ENCODE measurements around the gene SORL1. TPM values are rescaled to one million over a fixed set of nuclear protein-coding genes. Genes with fewer than 3 reads are reported as not detected.

Gene SORL1
- total RNA-seq, 1 experiment from 2014 or later = 4.9 TPM

GRCh38 chr11:121559606-121560200, 107.6 kb downstream of the SORL1 start:
- H3K4me1 ChIP-seq (replicated peaks; ENCODE audit: insufficient read depth) = 0 out of 2 replicates have a peak, but pooled peaks cover 2% of the 10 kb centered on the region
- peaks cover 78% of the 10 kb centered on the region for H3K27me3 ChIP-seq (ENCODE audit: insufficient read depth, low read depth)
- no peaks in the 10 kb centered on the region for H3K36me3 ChIP-seq (ENCODE audit: low read depth)
- H2AFZ ChIP-seq = no peak overlapping the region
- no peaks in the 10 kb centered on the region for H3K9me2 ChIP-seq (ENCODE audit: insufficient read depth)
- intact Hi-C loops (cut with micrococcal nuclease; ENCODE audit: unreplicated experiment) = no loop called here
- TF ChIP-seq EZH2 (IDR thresholded peaks at IDR 0.05; ENCODE audit: low read depth) (no peak), CTCF (conservative IDR thresholded peaks at IDR 0.05) (no peak)
- no peak for DNase-seq
- ChIA-PET CTCF (no interaction called here), POLR2A (ENCODE audit: unreplicated experiment) (no interaction called here)
- no peaks in the 10 kb centered on the region for H3K9me3 ChIP-seq (ENCODE audit: insufficient read depth, low read depth)
- H3F3A ChIP-seq (ENCODE audit: insufficient read depth, low read depth) = no peaks in the 10 kb centered on the region
- BruUV-seq (replicated peaks) = no TSS peak
- H3K27ac ChIP-seq = no peak overlapping the region
- H4K20me1 ChIP-seq (ENCODE audit: insufficient read depth) = no peaks in the 10 kb centered on the region
- no peaks in the 10 kb centered on the region for H3K79me2 ChIP-seq (ENCODE audit: low read depth)
- no peak overlapping the region for H3K4me3 ChIP-seq
- H3K4me2 ChIP-seq = no peak overlapping the region

DNA sequence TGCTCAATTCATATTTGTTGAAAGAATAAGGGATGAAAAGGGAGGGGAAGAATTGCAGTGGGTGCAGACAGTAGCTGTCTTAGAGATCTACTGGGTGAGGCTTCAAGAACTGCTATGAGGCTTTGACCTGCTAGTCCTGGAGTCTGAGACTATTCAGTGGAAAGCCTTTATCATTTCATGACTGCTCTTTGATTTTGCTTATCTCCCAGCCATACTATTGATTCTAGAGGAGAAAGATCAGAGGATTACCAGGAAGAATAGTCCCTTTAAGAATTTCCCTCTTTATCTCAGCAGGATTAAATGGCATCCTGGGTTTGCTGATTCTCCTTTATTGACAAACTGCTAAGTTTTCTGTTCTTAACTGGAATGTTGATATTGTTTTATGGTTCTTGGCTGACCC, 108.1 kb downstream of the SORL1 start:
- Histone ChIP-seq H2AFZ (no peak overlapping the region), H3F3A (ENCODE audit: insufficient read depth, low read depth) (no peaks in the 10 kb centered on the region), H3K4me1 (replicated peaks; ENCODE audit: insufficient read depth) (no peaks in the 10 kb centered on the region), H3K27me3 (ENCODE audit: insufficient read depth, low read depth) (peaks cover 83% of the 10 kb centered on the region), H4K20me1 (ENCODE audit: insufficient read depth) (no peaks in the 10 kb centered on the region), H3K27ac (no peak overlapping the region), H3K4me3 (no peak overlapping the region), H3K9me3 (ENCODE audit: insufficient read depth, low read depth) (no peaks in the 10 kb centered on the region), H3K79me2 (ENCODE audit: low read depth) (no peaks in the 10 kb centered on the region), H3K4me2 (no peak overlapping the region), H3K36me3 (ENCODE audit: low read depth) (no peaks in the 10 kb centered on the region), H3K9me2 (ENCODE audit: insufficient read depth) (no peaks in the 10 kb centered on the region)
- CTCF ChIA-PET = no interaction called here
- intact Hi-C loops (cut with micrococcal nuclease; ENCODE audit: unreplicated experiment) = no loop called here
- POLR2A ChIA-PET (ENCODE audit: unreplicated experiment) = no interaction called here
- no peak for DNase-seq
- no TSS peak for BruUV-seq (replicated peaks)
- TF ChIP-seq CTCF (conservative IDR thresholded peaks at IDR 0.05) (no peak), EZH2 (IDR thresholded peaks at IDR 0.05; ENCODE audit: low read depth) (no peak)

GRCh38 chr11:121561240-121561639, 109.1 kb downstream of the SORL1 start:
- no peaks in the 10 kb centered on the region for H4K20me1 ChIP-seq (ENCODE audit: insufficient read depth)
- H3K9me2 ChIP-seq (ENCODE audit: insufficient read depth) = no peaks in the 10 kb centered on the region
- H3K79me2 ChIP-seq (ENCODE audit: low read depth) = no peaks in the 10 kb centered on the region
- no peaks in the 10 kb centered on the region for H3K4me1 ChIP-seq (replicated peaks; ENCODE audit: insufficient read depth)
- no peak for DNase-seq
- H3K36me3 ChIP-seq (ENCODE audit: low read depth) = no peaks in the 10 kb centered on the region
- ChIA-PET CTCF (no interaction called here), POLR2A (ENCODE audit: unreplicated experiment) (no interaction called here)
- BruUV-seq (replicated peaks) = no TSS peak
- H3K27me3 ChIP-seq (ENCODE audit: insufficient read depth, low read depth) = peaks cover 82% of the 10 kb centered on the region
- no peaks in the 10 kb centered on the region for H3F3A ChIP-seq (ENCODE audit: insufficient read depth, low read depth)
- no peak overlapping the region for H3K4me2 ChIP-seq
- H3K9me3 ChIP-seq (ENCODE audit: insufficient read depth, low read depth) = no peaks in the 10 kb centered on the region
- TF ChIP-seq EZH2 (IDR thresholded peaks at IDR 0.05; ENCODE audit: low read depth) = no peak
- H3K4me3 ChIP-seq = no peak overlapping the region
- intact Hi-C loops (cut with micrococcal nuclease; ENCODE audit: unreplicated experiment) = no loop called here
- no peak overlapping the region for H3K27ac ChIP-seq
- H2AFZ ChIP-seq = no peak overlapping the region

DNA sequence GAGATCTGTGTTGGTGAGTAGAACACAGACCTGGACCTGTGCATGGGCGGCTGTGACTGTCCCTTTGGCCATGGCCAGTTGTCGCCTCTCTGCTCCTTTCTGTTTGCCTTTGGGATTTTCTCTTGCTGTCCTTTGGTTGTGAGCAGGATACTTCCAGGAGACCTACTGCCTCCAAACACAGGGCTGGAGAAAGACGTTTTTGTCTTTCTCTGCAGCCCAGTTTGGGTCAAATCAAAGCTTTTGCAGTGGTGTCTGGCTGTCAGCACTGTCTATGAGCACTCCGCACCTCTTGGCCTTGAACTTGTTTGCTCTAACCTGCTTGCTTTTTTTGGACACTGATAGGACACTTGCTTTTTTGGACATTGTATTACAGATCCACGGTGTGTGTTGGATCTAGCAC, 109.6 kb downstream of the SORL1 start:
- intact Hi-C loops (cut with micrococcal nuclease; ENCODE audit: unreplicated experiment) = no loop called here

More for the DNA sequence above, 109.6 kb downstream of the SORL1 start:
- no peaks in the 10 kb centered on the region for H3K9me2 ChIP-seq (ENCODE audit: insufficient read depth)
- H3K79me2 ChIP-seq (ENCODE audit: low read depth) = no peaks in the 10 kb centered on the region
- no peaks in the 10 kb centered on the region for H3K36me3 ChIP-seq (ENCODE audit: low read depth)
- no peak overlapping the region for H3K27ac ChIP-seq
- H3K4me1 ChIP-seq (replicated peaks; ENCODE audit: insufficient read depth) = no peaks in the 10 kb centered on the region
- no peak overlapping the region for H2AFZ ChIP-seq
- no peak for TF ChIP-seq CTCF (conservative IDR thresholded peaks at IDR 0.05)
- TF ChIP-seq EZH2 (IDR thresholded peaks at IDR 0.05; ENCODE audit: low read depth) = no peak
- H3K4me3 ChIP-seq = no peak overlapping the region
- H4K20me1 ChIP-seq (ENCODE audit: insufficient read depth) = no peaks in the 10 kb centered on the region
- H3F3A ChIP-seq (ENCODE audit: insufficient read depth, low read depth) = no peaks in the 10 kb centered on the region
- ChIA-PET POLR2A (ENCODE audit: unreplicated experiment) (no interaction called here), CTCF (no interaction called here)
- peaks cover 82% of the 10 kb centered on the region for H3K27me3 ChIP-seq (ENCODE audit: insufficient read depth, low read depth)
- DNase-seq = no peak
- no peak overlapping the region for H3K4me2 ChIP-seq
- BruUV-seq (replicated peaks) = no TSS peak
- no peaks in the 10 kb centered on the region for H3K9me3 ChIP-seq (ENCODE audit: insufficient read depth, low read depth)
